ENCODE results near the gene DPP6. TPM values are rescaled to one million over a fixed set of nuclear protein-coding genes. Genes with fewer than 3 reads are reported as not detected.

Gene DPP6
- total and polyA plus RNA-seq, 2 of the 8 experiments (the other 6 are each of a cell fraction or from before 2014, with no cell fraction given), result 4.7 to 6.8 TPM

- Histone ChIP-seq H4K20me1 (replicated peaks in 1 of 2; ENCODE audit: control insufficient read depth in 1 of 2, insufficient read depth in 2 of 2, low read length in 2 of 2) (no peaks in the 10 kb centered on the region), H3K4ac (replicated peaks; ENCODE audit: insufficient read length, low read depth, low read length) (no peak overlapping the region), H2BK120ac (replicated peaks; ENCODE audit: low read depth, low read length) (no peak overlapping the region), H3K4me2 (ENCODE audit: insufficient read depth in 1 of 2, low read depth in 2 of 2, low read length in 2 of 2) (no peak overlapping the region), H2BK12ac (ENCODE audit: low read depth, low read length) (no peak overlapping the region), H2BK5ac (ENCODE audit: low read depth, low read length) (no peak overlapping the region), H3K23ac (ENCODE audit: insufficient read length) (no peak overlapping the region), H4K91ac (replicated peaks; ENCODE audit: insufficient read length, low read length) (no peak overlapping the region), H3K23me2 (ENCODE audit: low read depth, low read length) (no peaks in the 10 kb centered on the region; the same call in 1 of the 2 replicates), H4K5ac (ENCODE audit: insufficient read length, low read depth, low read length) (no peak overlapping the region), H3K79me1 (ENCODE audit: low read depth, low read length) (no peaks in the 10 kb centered on the region; the same call in 1 of the 2 replicates), H3K36me3 (ENCODE audit: control insufficient read depth in 2 of 4, insufficient read depth in 4 of 4, low read length in 3 of 4) (no peaks in the 10 kb centered on the region), H3K4me3 (ENCODE audit: extremely low read depth in 1 of 4, insufficient read depth in 2 of 4, low read depth in 3 of 4, low read length in 4 of 4) (no peak overlapping the region), H4K8ac (ENCODE audit: extremely low read depth, insufficient read depth, low read length) (no peak overlapping the region), H3K4me1 (replicated peaks in 1 of 4; ENCODE audit: control insufficient read depth in 3 of 4, insufficient read depth in 4 of 4, low read length in 3 of 4) (peaks cover 0 to 5% (median 3%) of the 10 kb centered on the region in 4 experiments; a peak in 4 of 7 replicates), H2AK5ac (ENCODE audit: low read depth, low read length) (no peak overlapping the region), H2BK15ac (ENCODE audit: low read length) (no peak overlapping the region), H3K79me2 (ENCODE audit: control insufficient read depth in 1 of 2, insufficient read depth in 2 of 2, low read length in 2 of 2) (no peaks in the 10 kb centered on the region), H3K9ac (replicated peaks in 1 of 4; ENCODE audit: extremely low read depth in 1 of 4, low read depth in 3 of 4, low read length in 3 of 4) (no peak overlapping the region), H3K9me3 (ENCODE audit: insufficient read depth in 2 of 2, low read depth in 1 of 2, low read length in 1 of 2) (no peaks in the 10 kb centered on the region), H3K56ac (replicated peaks; ENCODE audit: insufficient read length, low read depth, low read length) (no peak overlapping the region), H2BK20ac (ENCODE audit: low read length) (no peak overlapping the region), H3K18ac (ENCODE audit: extremely low read depth, low read length) (no peak overlapping the region), H3K27ac (ENCODE audit: low read depth, low read length) (no peak overlapping the region), H3K27me3 (replicated peaks in 1 of 4; ENCODE audit: control insufficient read depth in 3 of 4, extremely low read depth in 1 of 4, insufficient read depth in 3 of 4, low read length in 3 of 4) (no peaks in the 10 kb centered on the region), H3K14ac (ENCODE audit: insufficient read length) (no peak overlapping the region), H2AFZ (ENCODE audit: low read length) (no peak overlapping the region)
- no peak for DNase-seq (ENCODE audit: low read depth in 1 of 2, low spot score in 2 of 2)
- no peak for FAIRE-seq
- 75% methylated on average over 3 of the region's 3 CpGs; no CpG with 5 or more reads in 1 of the 2 experiments for WGBS, 2 experiments (ENCODE audit: extremely low coverage in 1 of 2, insufficient coverage in 1 of 2, insufficient read length in 1 of 2, insufficient replicate concordance in 2 of 2, low coverage in 1 of 2, low lambda C conversion rate in 2 of 2, missing lambda C conversion rate in 1 of 2)
- ChIA-PET POLR2A (ENCODE audit: partially characterized antibody) (no interaction called here), CTCF (ENCODE audit: partially characterized antibody) (interaction anchor here (0.9 to 3.9 kb wide), 11 partner anchors 8 to 195 kb away, joined by 3 to 36 read pairs (median 5); no protein-coding TSS in a partner anchor)
These were observed 692.7 kb downstream of the DPP6 start for GRCh38 chr7:154744861-154745258.
